Measurements from ENCODE around the gene TBC1D9.

Gene TBC1D9

GRCh38 chr4:140702096-140702757 is 54.0 kb downstream of the TBC1D9 start:
- H3K27me3 ChIP-seq (ENCODE audit: control insufficient read depth, low read length): no peaks in the 10 kb centered on the region
- no peaks in the 10 kb centered on the region for H3K9me3 ChIP-seq (ENCODE audit: control insufficient read depth, insufficient read depth, low read length)
- H3K4me3 ChIP-seq (ENCODE audit: low read length): no peak overlapping the region
- H3K4me1 ChIP-seq (ENCODE audit: control insufficient read depth, low read length): no peaks in the 10 kb centered on the region
- no peak overlapping the region for H3K27ac ChIP-seq (ENCODE audit: low read depth, low read length)
- no peaks in the 10 kb centered on the region for H3F3A ChIP-seq (ENCODE audit: control insufficient read depth, insufficient read depth)
- TF ChIP-seq CTCF (IDR thresholded peaks at IDR 0.05; ENCODE audit: low read depth, low read length, poor library complexity, severe bottlenecking) (no peak), EZH2phosphoT487 (IDR thresholded peaks at IDR 0.05; ENCODE audit: borderline replicate concordance, low read length) (no peak)
- no peaks in the 10 kb centered on the region for H4K20me1 ChIP-seq (ENCODE audit: control insufficient read depth, insufficient read depth, low read depth, low read length)
- no peaks in the 10 kb centered on the region for H3K36me3 ChIP-seq (ENCODE audit: control insufficient read depth, low read length)
- no peaks in the 10 kb centered on the region for H3K9me2 ChIP-seq (replicated peaks; ENCODE audit: control insufficient read depth, low read length)
- H3K4me2 ChIP-seq (ENCODE audit: low read length): no peak overlapping the region
- H3K79me2 ChIP-seq (ENCODE audit: control insufficient read depth, low read length): no peaks in the 10 kb centered on the region

GRCh38 chr4:140701071-140701470 is 55.1 kb downstream of the TBC1D9 start:
- TF ChIP-seq CTCF (IDR thresholded peaks at IDR 0.05; ENCODE audit: low read depth, low read length, poor library complexity, severe bottlenecking) (no peak), EZH2phosphoT487 (IDR thresholded peaks at IDR 0.05; ENCODE audit: borderline replicate concordance, low read length) (no peak)
- H3K4me3 ChIP-seq (ENCODE audit: low read length): no peak overlapping the region
- H3K9me3 ChIP-seq (ENCODE audit: control insufficient read depth, insufficient read depth, low read length): no peaks in the 10 kb centered on the region
- H3K9me2 ChIP-seq (replicated peaks; ENCODE audit: control insufficient read depth, low read length): no peaks in the 10 kb centered on the region
- H3K4me2 ChIP-seq (ENCODE audit: low read length): no peak overlapping the region
- H3F3A ChIP-seq (ENCODE audit: control insufficient read depth, insufficient read depth): no peaks in the 10 kb centered on the region
- H3K4me1 ChIP-seq (ENCODE audit: control insufficient read depth, low read length): no peaks in the 10 kb centered on the region
- no peaks in the 10 kb centered on the region for H4K20me1 ChIP-seq (ENCODE audit: control insufficient read depth, insufficient read depth, low read depth, low read length)
- no peak overlapping the region for H3K27ac ChIP-seq (ENCODE audit: low read depth, low read length)
- no peaks in the 10 kb centered on the region for H3K79me2 ChIP-seq (ENCODE audit: control insufficient read depth, low read length)
- no peaks in the 10 kb centered on the region for H3K27me3 ChIP-seq (ENCODE audit: control insufficient read depth, low read length)
- H3K36me3 ChIP-seq (ENCODE audit: control insufficient read depth, low read length): no peaks in the 10 kb centered on the region

GRCh38 chr4:140697709-140698560 is 58.2 kb downstream of the TBC1D9 start:
- Histone ChIP-seq H3K4me1 (ENCODE audit: control insufficient read depth, low read length) (no peaks in the 10 kb centered on the region), H3K27ac (ENCODE audit: low read depth, low read length) (no peak overlapping the region), H3F3A (ENCODE audit: control insufficient read depth, insufficient read depth) (no peaks in the 10 kb centered on the region), H3K27me3 (ENCODE audit: control insufficient read depth, low read length) (no peaks in the 10 kb centered on the region), H3K36me3 (ENCODE audit: control insufficient read depth, low read length) (no peaks in the 10 kb centered on the region), H3K4me3 (ENCODE audit: low read length) (no peak overlapping the region), H3K9me3 (ENCODE audit: control insufficient read depth, insufficient read depth, low read length) (no peaks in the 10 kb centered on the region), H3K4me2 (ENCODE audit: low read length) (no peak overlapping the region), H3K9me2 (replicated peaks; ENCODE audit: control insufficient read depth, low read length) (no peaks in the 10 kb centered on the region), H3K79me2 (ENCODE audit: control insufficient read depth, low read length) (no peaks in the 10 kb centered on the region), H4K20me1 (ENCODE audit: control insufficient read depth, insufficient read depth, low read depth, low read length) (no peaks in the 10 kb centered on the region)
- TF ChIP-seq CTCF (IDR thresholded peaks at IDR 0.05; ENCODE audit: low read depth, low read length, poor library complexity, severe bottlenecking) (no peak), EZH2phosphoT487 (IDR thresholded peaks at IDR 0.05; ENCODE audit: borderline replicate concordance, low read length) (no peak)

Measured in DOHH2 (cell line).